Endothelial cell of umbilical vein (primary cell): ENCODE results near the gene TMPRSS6. TPM values are rescaled to one million over a fixed set of nuclear protein-coding genes. Genes with fewer than 3 reads are reported as not detected.

ENCODE experiments used
- BruUV-seq: library from RNA; stranded (reverse); fragments of 400-500 nt; replicated peaks from 2 replicates; lab custom pipeline; 2021; lab: Mats Ljungman, UMichigan
- CTCF ChIA-PET: fragments of 300-600, 350-600 bp; sonication (Branson Sonifier 250); formaldehyde crosslinking; loops from one replicate; lab custom pipeline; 2021; ENCODE audit warnings: antibody characterized with exemption, inconsistent platforms; lab: Charles Lee
- POLR2A ChIA-PET: fragments of 300-600, 350-600 bp; sonication (Branson Sonifier 250); formaldehyde crosslinking; loops from one replicate; lab custom pipeline; 2021; ENCODE audit warnings: antibody characterized with exemption, inconsistent platforms; lab: Charles Lee
- DNase-seq: peaks from one replicate; pipeline ENCODE4 v3.0.0-alpha.2; 2011; ENCODE audit warnings: low read depth, low spot score
- FAIRE-seq: peaks from 2 replicates; lab custom pipeline; 2011; peaks lifted over from hg19 to GRCh38; lab: Jason Lieb, UNC
- H2AFZ ChIP-seq: 2 replicates; pipeline ENCODE4 v1.6.0; 2012; ENCODE audit warnings: low read depth, low read length, control low read depth, inconsistent platforms
- H3K27ac ChIP-seq: 2 replicates; pipeline ENCODE4 v1.5.1; 2011; ENCODE audit warnings: low read depth, mild to moderate bottlenecking, control low read depth, low read length, moderate library complexity; ENCODE audit not compliant: insufficient read depth
- H3K27me3 ChIP-seq, 2 experiments: 2 replicates each; pipeline versions ENCODE4 v1.6.0 to v1.6.1; 2011; ENCODE audit warnings: low read length in 2 of 2, mixed read lengths in 1 of 2; ENCODE audit not compliant: control insufficient read depth in 2 of 2, insufficient read depth in 2 of 2
- H3K36me3 ChIP-seq, 2 experiments: 2 replicates in 1 of 2; 3 replicates in 1 of 2; pipeline ENCODE4 v1.5.1; 2011; ENCODE audit warnings: low read length in 2 of 2, mild to moderate bottlenecking in 1 of 2, moderate library complexity in 1 of 2; ENCODE audit not compliant: control insufficient read depth in 2 of 2, insufficient read depth in 2 of 2; ENCODE audit errors: extremely low read depth in 1 of 2
- H3K4me1 ChIP-seq: 3 replicates; pipeline ENCODE4 v1.5.1; 2011; ENCODE audit warnings: mild to moderate bottlenecking, low read length; ENCODE audit not compliant: control insufficient read depth, insufficient read depth; ENCODE audit errors: extremely low read depth
- H3K4me2 ChIP-seq: 2 replicates; pipeline ENCODE4 v1.6.1; 2011; ENCODE audit warnings: low read length, control low read depth, mixed read lengths; ENCODE audit not compliant: insufficient read depth
- H3K4me3 ChIP-seq, 3 experiments: fragments of 200-600 bp in 1 of 3; sonication (generic), shearing (Covaris generic) in 1 of 3; replicated peaks in 1 of 3; 2 replicates each; pipeline ENCODE4 v1.5.1; 2011 to 2016; ENCODE audit warnings: control low read depth in 3 of 3, low read length in 3 of 3, mild to moderate bottlenecking in 2 of 3, inconsistent platforms in 1 of 3, low read depth in 1 of 3, moderate library complexity in 1 of 3; ENCODE audit not compliant: insufficient read depth in 1 of 3
- H3K79me2 ChIP-seq: 2 replicates; pipeline ENCODE4 v1.6.0; 2012; ENCODE audit warnings: low read length, inconsistent platforms; ENCODE audit not compliant: control insufficient read depth, insufficient read depth
- H3K9ac ChIP-seq: replicated peaks from 2 replicates; pipeline ENCODE3; 2011; ENCODE audit warnings: low read length, control low read depth; ENCODE audit not compliant: insufficient read depth; ENCODE audit errors: extremely low read depth
- H3K9me1 ChIP-seq: replicated peaks from 3 replicates; pipeline ENCODE4 v1.6.0; 2011; ENCODE audit warnings: mild to moderate bottlenecking, low read length; ENCODE audit not compliant: control insufficient read depth, insufficient read depth; ENCODE audit errors: extremely low read depth
- H3K9me3 ChIP-seq: replicated peaks from 2 replicates; pipeline ENCODE4 v1.5.1; 2012; ENCODE audit warnings: low read length, inconsistent platforms; ENCODE audit not compliant: control insufficient read depth, insufficient read depth
- H4K20me1 ChIP-seq: replicated peaks from 2 replicates; pipeline ENCODE3; 2011; ENCODE audit warnings: mild to moderate bottlenecking, low read length; ENCODE audit not compliant: control insufficient read depth, insufficient read depth; ENCODE audit errors: extremely low read depth
- GATA2 ChIP-seq: IDR thresholded peaks from 2 replicates; pipeline ENCODE4 v1.7.0; 2011; ENCODE audit warnings: low read depth, mild to moderate bottlenecking, moderate library complexity, mixed read lengths, low read length; ENCODE audit not compliant: insufficient read length, insufficient read depth
- JUN ChIP-seq: IDR thresholded peaks from 2 replicates; pipeline ENCODE4 v1.6.1; 2011; ENCODE audit warnings: borderline replicate concordance, low read depth; ENCODE audit not compliant: insufficient read length, insufficient read depth
- POLR2AphosphoS5 ChIP-seq: IDR thresholded peaks from 2 replicates; pipeline ENCODE4 v1.6.1; 2012; ENCODE audit warnings: low read depth, mild to moderate bottlenecking, control low read depth, low read length, moderate library complexity; ENCODE audit not compliant: insufficient read depth
- dilution Hi-C: fragments of 300-500 bp; cut with MboI; formaldehyde crosslinking; loops from one replicate; pipeline ENCODE4 v1.15.0; 2019; ENCODE audit warnings: low sequenced_read_pairs; ENCODE audit not compliant: extremely low pct_ligation_motif_present
- intact Hi-C: fragments of 100-400 bp; cut with micrococcal nuclease; formaldehyde crosslinking; loops from one replicate; pipeline ENCODE4 v1.10.0; 2022
- polyA plus RNA-seq, 4 experiments: library from polyadenylated mRNA; depleted of rRNA in 3 of 4; stranded (reverse) in 3 of 4; unstranded in 1 of 4; fragments of >200 nt; gene quantifications; 2 replicates each; pipeline versions ENCODE4 v1.2.1 to v1.2.3, GENCODE V29; 2011 to 2012; ENCODE audit warnings: missing spikeins in 1 of 4
- total RNA-seq: library from RNA; stranded (reverse); gene quantifications from 2 replicates; pipeline ENCODE4 v1.2.3, GENCODE V29; 2021
- TF ChIP-seq, protein P1 (sequence below), 2 donors: IDR thresholded peaks; 1 replicate in 1 of 2; 2 replicates in 1 of 2; pipeline ENCODE4 v1.5.1; 2011; ENCODE audit warnings: low read length in 2 of 2, mild to moderate bottlenecking in 2 of 2, moderate library complexity in 2 of 2, control low read depth in 1 of 2, inconsistent platforms in 1 of 2, low read depth in 1 of 2; ENCODE audit not compliant: insufficient read depth in 1 of 2; ENCODE audit errors: extremely low read depth in 1 of 2

The TMPRSS6 gene
- total and polyA plus RNA-seq, 2 donors (not counting 3 experiments of a cell fraction or from before 2014, with no cell fraction given), result not detected

DNA sequence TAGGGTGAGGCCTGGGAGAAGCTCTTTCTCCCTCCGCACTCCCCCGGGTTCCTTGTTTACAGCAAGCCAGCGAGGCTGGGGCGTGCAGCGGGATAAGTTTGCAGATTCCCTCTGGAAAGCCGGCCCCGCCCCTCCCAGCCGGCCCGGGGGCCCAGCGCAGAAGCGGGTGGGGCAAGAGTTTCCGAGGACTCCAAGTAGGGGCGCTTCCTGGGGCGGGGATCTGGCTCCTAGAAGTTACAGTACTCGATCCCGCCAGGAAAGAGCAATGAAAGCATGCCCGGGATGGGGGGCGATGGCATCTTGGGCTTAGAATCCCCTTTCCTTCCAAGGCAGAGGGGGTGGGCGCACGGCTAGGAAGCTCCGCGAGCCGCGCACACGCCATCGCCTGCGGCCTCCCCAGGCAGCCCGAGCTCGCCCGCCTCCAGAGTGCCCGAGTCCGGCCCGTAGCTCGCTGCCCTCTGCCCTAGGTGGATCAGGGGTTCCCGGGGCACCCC, 90.7 kb downstream of the TMPRSS6 start:
- no peaks in the 10 kb centered on the region for H3K9me1 ChIP-seq
- H3K27ac ChIP-seq, result peak overlapping the region; percentile 91
- peaks cover 2 to 6% of the 10 kb centered on the region in 2 experiments for H3K36me3 ChIP-seq
- intact Hi-C loops (loop anchor here (2.0 kb wide), 1 partner anchor 22 kb away; no protein-coding TSS in a partner anchor), dilution Hi-C loops (no loop called here)
- peak; percentile 44 for DNase-seq
- H3K9ac ChIP-seq, result peak overlapping the region; percentile 82
- peak overlapping the region; percentile 74 to 89 (median 86) for H3K4me3 ChIP-seq
- peak overlapping the region; percentile 53 for H2AFZ ChIP-seq
- no peaks in the 10 kb centered on the region for H3K9me3 ChIP-seq
- peaks cover 28% of the 10 kb centered on the region for H3K79me2 ChIP-seq
- H4K20me1 ChIP-seq, result no peaks in the 10 kb centered on the region
- TF ChIP-seq POLR2AphosphoS5 (no peak), GATA2 (no peak), JUN (no peak)
- TF ChIP-seq, protein P1, sequence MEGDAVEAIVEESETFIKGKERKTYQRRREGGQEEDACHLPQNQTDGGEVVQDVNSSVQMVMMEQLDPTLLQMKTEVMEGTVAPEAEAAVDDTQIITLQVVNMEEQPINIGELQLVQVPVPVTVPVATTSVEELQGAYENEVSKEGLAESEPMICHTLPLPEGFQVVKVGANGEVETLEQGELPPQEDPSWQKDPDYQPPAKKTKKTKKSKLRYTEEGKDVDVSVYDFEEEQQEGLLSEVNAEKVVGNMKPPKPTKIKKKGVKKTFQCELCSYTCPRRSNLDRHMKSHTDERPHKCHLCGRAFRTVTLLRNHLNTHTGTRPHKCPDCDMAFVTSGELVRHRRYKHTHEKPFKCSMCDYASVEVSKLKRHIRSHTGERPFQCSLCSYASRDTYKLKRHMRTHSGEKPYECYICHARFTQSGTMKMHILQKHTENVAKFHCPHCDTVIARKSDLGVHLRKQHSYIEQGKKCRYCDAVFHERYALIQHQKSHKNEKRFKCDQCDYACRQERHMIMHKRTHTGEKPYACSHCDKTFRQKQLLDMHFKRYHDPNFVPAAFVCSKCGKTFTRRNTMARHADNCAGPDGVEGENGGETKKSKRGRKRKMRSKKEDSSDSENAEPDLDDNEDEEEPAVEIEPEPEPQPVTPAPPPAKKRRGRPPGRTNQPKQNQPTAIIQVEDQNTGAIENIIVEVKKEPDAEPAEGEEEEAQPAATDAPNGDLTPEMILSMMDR (IDR thresholded peaks at IDR 0.05; ENCODE audit: extremely low read depth in 1 of 2, insufficient read depth in 1 of 2, low read depth in 1 of 2, low read length in 2 of 2), result no peak
- CTCF ChIA-PET, result interaction anchor here (0.8 to 6.7 kb wide), 14 partner anchors 8 to 237 kb away, joined by 3 to 57 read pairs (median 4); partner anchors contain the start of gene KCTD17
- H3K4me1 ChIP-seq, result peaks cover 12% of the 10 kb centered on the region
- POLR2A ChIA-PET, result no interaction called here
- peak; percentile 69 for FAIRE-seq
- BruUV-seq, result TSS peak; percentile 16
- H3K27me3 ChIP-seq, result no peaks in the 10 kb centered on the region
- H3K4me2 ChIP-seq, result peak overlapping the region; percentile 75
